ENCODE data around the gene ATP10A. TPM values are rescaled to one million over a fixed set of nuclear protein-coding genes. Genes with fewer than 3 reads are reported as not detected.

Gene ATP10A
- total RNA-seq, 1 donor from 2014 or later, result 3.2 TPM

GRCh38 chr15:25709437-25710159, 153.5 kb downstream of the ATP10A start:
- no peak overlapping the region for H3K27ac ChIP-seq

GRCh38 chr15:25708391-25708790, 154.7 kb downstream of the ATP10A start:
- intact Hi-C loops (cut with DNase I), result no loop called here
- no peak for TF ChIP-seq POLR2A (IDR thresholded peaks at IDR 0.05)
- TF ChIP-seq POLR2AphosphoS5 (IDR thresholded peaks at IDR 0.05; ENCODE audit: insufficient read depth in 1 of 2, low read depth in 1 of 2), result no peak
- TF ChIP-seq, protein P1, sequence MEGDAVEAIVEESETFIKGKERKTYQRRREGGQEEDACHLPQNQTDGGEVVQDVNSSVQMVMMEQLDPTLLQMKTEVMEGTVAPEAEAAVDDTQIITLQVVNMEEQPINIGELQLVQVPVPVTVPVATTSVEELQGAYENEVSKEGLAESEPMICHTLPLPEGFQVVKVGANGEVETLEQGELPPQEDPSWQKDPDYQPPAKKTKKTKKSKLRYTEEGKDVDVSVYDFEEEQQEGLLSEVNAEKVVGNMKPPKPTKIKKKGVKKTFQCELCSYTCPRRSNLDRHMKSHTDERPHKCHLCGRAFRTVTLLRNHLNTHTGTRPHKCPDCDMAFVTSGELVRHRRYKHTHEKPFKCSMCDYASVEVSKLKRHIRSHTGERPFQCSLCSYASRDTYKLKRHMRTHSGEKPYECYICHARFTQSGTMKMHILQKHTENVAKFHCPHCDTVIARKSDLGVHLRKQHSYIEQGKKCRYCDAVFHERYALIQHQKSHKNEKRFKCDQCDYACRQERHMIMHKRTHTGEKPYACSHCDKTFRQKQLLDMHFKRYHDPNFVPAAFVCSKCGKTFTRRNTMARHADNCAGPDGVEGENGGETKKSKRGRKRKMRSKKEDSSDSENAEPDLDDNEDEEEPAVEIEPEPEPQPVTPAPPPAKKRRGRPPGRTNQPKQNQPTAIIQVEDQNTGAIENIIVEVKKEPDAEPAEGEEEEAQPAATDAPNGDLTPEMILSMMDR (IDR thresholded peaks at IDR 0.05), result no peak
- H3K4me1 ChIP-seq, result no peaks in the 10 kb centered on the region
- H3K9me3 ChIP-seq, result no peaks in the 10 kb centered on the region
- no peaks in the 10 kb centered on the region for H3K36me3 ChIP-seq
- H3K27me3 ChIP-seq, result no peaks in the 10 kb centered on the region
- DNase-seq (ENCODE audit: extremely low spot score in 2 of 2), result no peak
- no peak overlapping the region for H3K27ac ChIP-seq
- H3K4me3 ChIP-seq, result no peak overlapping the region

More at GRCh38 chr15:25709437-25710159, 153.5 kb downstream of the ATP10A start:
- intact Hi-C loops (cut with DNase I), result no loop called here
- TF ChIP-seq, protein P1 (IDR thresholded peaks at IDR 0.05), result no peak
- TF ChIP-seq POLR2AphosphoS5 (IDR thresholded peaks at IDR 0.05; ENCODE audit: insufficient read depth in 1 of 2, low read depth in 1 of 2) (no peak), POLR2A (IDR thresholded peaks at IDR 0.05) (no peak)
- no peak for DNase-seq (ENCODE audit: extremely low spot score in 2 of 2)
- no peak overlapping the region for H3K4me3 ChIP-seq
- no peaks in the 10 kb centered on the region for H3K36me3 ChIP-seq
- H3K27me3 ChIP-seq, result no peaks in the 10 kb centered on the region
- H3K9me3 ChIP-seq, result no peaks in the 10 kb centered on the region
- no peaks in the 10 kb centered on the region for H3K4me1 ChIP-seq

DNA sequence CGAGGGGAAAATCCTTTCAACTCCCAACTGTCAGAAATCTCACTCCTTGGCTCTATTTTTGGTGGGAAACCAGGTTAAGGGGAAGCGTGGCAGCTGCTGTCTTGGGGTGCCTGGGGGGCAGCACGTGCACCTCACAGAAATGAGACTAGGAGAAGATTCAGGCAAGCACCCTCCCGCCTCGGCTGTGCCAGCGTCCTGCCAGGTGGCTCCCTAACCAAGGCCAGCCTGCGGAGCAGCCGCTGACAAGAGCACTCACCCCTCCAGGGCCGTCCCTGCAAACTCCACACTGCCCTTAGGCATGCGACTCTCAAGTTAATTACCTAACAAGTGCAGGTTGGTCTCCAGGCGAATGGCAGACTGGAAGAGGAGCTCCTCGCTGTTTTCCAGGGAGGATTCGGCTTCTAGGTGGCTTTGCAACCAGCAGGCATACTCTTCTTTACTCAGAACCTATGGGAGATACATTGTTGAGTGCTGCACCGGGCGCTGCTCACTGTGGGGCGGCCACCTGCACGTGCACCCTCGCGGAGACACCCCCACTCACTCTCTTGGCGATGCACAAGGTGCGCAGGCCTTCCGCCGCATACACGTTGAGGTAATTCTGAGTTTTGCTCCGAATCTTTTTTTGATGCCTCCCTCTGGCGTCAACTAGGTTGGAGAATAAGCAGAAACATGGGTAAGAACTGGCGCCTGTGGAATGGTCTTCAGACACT, 155.3 kb downstream of the ATP10A start:
- Histone ChIP-seq H3K36me3 (no peaks in the 10 kb centered on the region), H3K27ac (no peak overlapping the region), H3K4me3 (no peak overlapping the region), H3K4me1 (no peaks in the 10 kb centered on the region), H3K9me3 (no peaks in the 10 kb centered on the region), H3K27me3 (no peaks in the 10 kb centered on the region)
- intact Hi-C loops (cut with DNase I), result no loop called here
- TF ChIP-seq POLR2AphosphoS5 (IDR thresholded peaks at IDR 0.05; ENCODE audit: insufficient read depth in 1 of 2, low read depth in 1 of 2) (no peak), POLR2A (IDR thresholded peaks at IDR 0.05) (no peak)
- TF ChIP-seq, protein P1 (IDR thresholded peaks at IDR 0.05), result no peak
- DNase-seq (ENCODE audit: extremely low spot score in 2 of 2), result no peak

DNA sequence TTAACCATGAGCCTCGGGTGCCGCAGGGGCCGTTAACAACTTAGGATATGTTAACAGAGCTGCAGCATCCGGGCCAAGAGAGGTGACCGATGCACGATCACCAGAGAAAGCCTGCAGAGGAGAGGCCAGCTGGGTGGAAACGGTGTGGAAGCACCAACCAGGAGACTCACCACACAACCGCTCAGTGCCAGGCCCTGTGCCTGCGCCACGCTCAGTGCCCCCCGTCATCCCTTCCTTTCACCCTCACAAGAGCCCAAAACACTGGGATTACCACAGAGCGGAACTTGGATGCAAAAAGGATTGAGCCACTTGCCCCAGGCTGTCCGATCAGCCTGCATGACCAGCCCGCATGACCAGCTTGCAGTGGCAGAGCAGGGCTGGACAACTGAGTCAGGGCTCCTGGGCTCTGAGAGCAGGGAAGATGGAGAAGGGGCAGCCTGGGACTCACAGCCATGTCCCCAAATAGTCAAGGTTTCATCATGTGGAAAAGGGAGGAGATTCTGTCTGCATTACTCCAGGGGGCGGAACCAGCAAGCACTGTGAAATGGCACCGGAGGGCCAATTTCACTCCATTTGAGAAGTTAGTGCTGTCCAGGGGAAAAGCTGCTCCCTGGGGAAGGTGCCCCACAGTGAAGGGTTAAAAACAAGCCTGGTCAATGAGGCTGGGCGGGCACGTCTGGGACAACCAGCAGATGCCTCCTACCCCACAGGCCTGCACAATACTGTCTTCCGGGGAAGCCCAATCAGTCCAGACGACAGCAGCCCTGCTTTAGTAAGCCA, 156.8 kb downstream of the ATP10A start:
- Histone ChIP-seq H3K27me3 (no peaks in the 10 kb centered on the region), H3K27ac (no peak overlapping the region), H3K36me3 (no peaks in the 10 kb centered on the region), H3K4me1 (no peaks in the 10 kb centered on the region), H3K9me3 (no peaks in the 10 kb centered on the region), H3K4me3 (no peak overlapping the region)
- intact Hi-C loops (cut with DNase I), result no loop called here
- no peak for DNase-seq (ENCODE audit: extremely low spot score in 2 of 2)
- TF ChIP-seq POLR2A (IDR thresholded peaks at IDR 0.05), result no peak
- TF ChIP-seq POLR2AphosphoS5 (IDR thresholded peaks at IDR 0.05; ENCODE audit: insufficient read depth in 1 of 2, low read depth in 1 of 2), result no peak
- TF ChIP-seq, protein P1 (IDR thresholded peaks at IDR 0.05), result no peak
